Breast epithelium (tissue), 4 donors: ENCODE data around the gene VPS26B. TPM values are rescaled to one million over a fixed set of nuclear protein-coding genes. Genes with fewer than 3 reads are reported as not detected.

Experiments used
- DNase-seq, 2 donors: peaks; one replicate each; pipeline ENCODE4 v3.0.0-alpha.2; 2019; ENCODE audit warnings: low spot score in 2 of 2
- H3K27ac ChIP-seq, 2 donors: fragments of 200-600 bp; sonication (generic) in 1 of 2; one replicate each; pipeline ENCODE4 v1.5.1; 2016 to 2019; ENCODE audit warnings: mild to moderate bottlenecking in 1 of 2
- H3K27me3 ChIP-seq, 2 donors: fragments of 200-600 bp; sonication (generic) in 1 of 2; one replicate each; pipeline versions ENCODE4 v1.5.1 to v1.6.0; 2017 to 2019; ENCODE audit warnings: control low read depth in 1 of 2, mild to moderate bottlenecking in 1 of 2
- H3K36me3 ChIP-seq: fragments of 200-600 bp; one replicate; pipeline ENCODE4 v1.5.1; 2019
- H3K4me1 ChIP-seq, 2 donors: fragments of 200-600 bp; sonication (generic); one replicate each; pipeline ENCODE4 v1.5.1; 2016 to 2019; ENCODE audit warnings: control low read depth in 1 of 2
- H3K4me3 ChIP-seq, 3 donors: fragments of 200-600 bp; sonication (generic); 1 replicate in 2 of 3; 2 replicates in 1 of 3; pipeline ENCODE4 v1.5.1; 2016 to 2019; ENCODE audit warnings: mild to moderate bottlenecking in 3 of 3, moderate library complexity in 2 of 3
- H3K9me3 ChIP-seq, 2 donors: fragments of 200-600 bp; sonication (generic) in 1 of 2; one replicate each; pipeline ENCODE4 v1.5.1; 2016 to 2019; ENCODE audit warnings: control low read depth in 1 of 2
- CTCF ChIP-seq, 3 donors: fragments of 450-650 bp; IDR thresholded peaks; one replicate each; pipeline ENCODE4 v1.5.1; 2016 to 2017; ENCODE audit warnings: antibody characterized with exemption in 3 of 3, mild to moderate bottlenecking in 3 of 3, moderate library complexity in 3 of 3
- POLR2A ChIP-seq: fragments of 450-650 bp; IDR thresholded peaks from one replicate; pipeline ENCODE4 v1.6.1; 2016; ENCODE audit warnings: antibody characterized with exemption, mild to moderate bottlenecking, moderate library complexity
- POLR2AphosphoS5 ChIP-seq, 3 donors: sonication (generic); formaldehyde crosslinking; IDR thresholded peaks; one replicate each; pipeline ENCODE4 v1.6.1; 2017; ENCODE audit warnings: antibody characterized with exemption in 3 of 3
- intact Hi-C: fragments of 100-400 bp; cut with DNase I; formaldehyde crosslinking; loops from one replicate; pipeline ENCODE4 v1.15.1; 2023; ENCODE audit warnings: low total_unique reads
- total RNA-seq, 3 donors: library from RNA; depleted of rRNA; stranded (reverse); fragments of >200 nt; gene quantifications; one replicate each; pipeline ENCODE4 v1.1.0, GENCODE V29; 2016

Gene VPS26B
- total RNA-seq, 3 donors from 2014 or later = 34.4 to 45.0 (median 40.1) TPM

DNA sequence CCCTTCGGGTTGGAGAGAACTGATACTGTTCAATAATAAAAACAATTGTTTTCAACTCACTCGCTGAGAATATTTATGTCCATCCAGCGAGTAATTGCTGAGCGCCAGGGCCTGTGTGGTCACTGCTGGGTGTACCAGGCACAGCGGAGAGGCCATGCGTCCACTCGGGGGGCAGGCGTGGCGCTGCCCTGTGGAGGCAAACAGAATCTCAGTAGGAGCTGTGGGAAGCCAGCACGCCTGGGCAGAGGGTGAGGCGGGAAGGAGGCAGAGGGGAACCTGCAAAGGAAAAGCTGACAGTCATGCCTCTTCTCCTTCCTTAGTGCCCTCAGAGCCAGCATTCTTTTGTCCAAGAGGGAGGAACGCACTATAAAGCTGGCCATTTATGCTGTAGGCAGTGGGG, 63.1 kb downstream of the VPS26B start:
- DNase-seq = no peak
- no peaks in the 10 kb centered on the region for H3K27me3 ChIP-seq
- H3K27ac ChIP-seq = no peak overlapping the region
- no peak for TF ChIP-seq POLR2A
- no peak for TF ChIP-seq POLR2AphosphoS5 (IDR thresholded peaks at IDR 0.05)
- no peak for TF ChIP-seq CTCF (IDR thresholded peaks at IDR 0.05)
- H3K4me3 ChIP-seq = no peak overlapping the region
- no peaks in the 10 kb centered on the region for H3K9me3 ChIP-seq
- no peaks in the 10 kb centered on the region for H3K36me3 ChIP-seq
- intact Hi-C loops = no loop called here
- H3K4me1 ChIP-seq = no peaks in the 10 kb centered on the region

DNA sequence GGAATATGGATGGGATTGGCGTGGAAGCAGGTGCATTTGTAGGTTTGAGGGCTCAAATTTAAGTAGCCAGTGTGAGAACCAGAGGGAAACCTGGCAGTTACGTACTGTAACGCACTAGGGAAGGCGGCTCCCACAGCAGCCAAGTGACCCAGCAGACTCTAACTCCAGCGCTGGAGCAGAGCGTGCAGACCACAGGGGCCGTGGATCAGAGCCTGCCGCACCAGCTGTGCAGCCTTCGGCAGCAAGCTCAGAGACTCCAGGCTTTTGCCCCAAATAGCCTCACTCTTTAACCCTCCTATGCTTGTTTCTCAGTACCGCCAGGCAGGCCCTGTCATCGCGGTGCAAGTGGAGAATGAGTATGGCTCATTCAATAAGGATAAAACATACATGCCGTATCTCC, 64.0 kb downstream of the VPS26B start:
- no peak overlapping the region for H3K4me3 ChIP-seq
- H3K27me3 ChIP-seq = no peaks in the 10 kb centered on the region
- no peak for DNase-seq
- no peaks in the 10 kb centered on the region for H3K4me1 ChIP-seq
- intact Hi-C loops = no loop called here
- no peak overlapping the region for H3K27ac ChIP-seq
- TF ChIP-seq CTCF (IDR thresholded peaks at IDR 0.05) (no peak), POLR2A (no peak), POLR2AphosphoS5 (IDR thresholded peaks at IDR 0.05) (no peak)
- no peaks in the 10 kb centered on the region for H3K36me3 ChIP-seq
- no peaks in the 10 kb centered on the region for H3K9me3 ChIP-seq

DNA sequence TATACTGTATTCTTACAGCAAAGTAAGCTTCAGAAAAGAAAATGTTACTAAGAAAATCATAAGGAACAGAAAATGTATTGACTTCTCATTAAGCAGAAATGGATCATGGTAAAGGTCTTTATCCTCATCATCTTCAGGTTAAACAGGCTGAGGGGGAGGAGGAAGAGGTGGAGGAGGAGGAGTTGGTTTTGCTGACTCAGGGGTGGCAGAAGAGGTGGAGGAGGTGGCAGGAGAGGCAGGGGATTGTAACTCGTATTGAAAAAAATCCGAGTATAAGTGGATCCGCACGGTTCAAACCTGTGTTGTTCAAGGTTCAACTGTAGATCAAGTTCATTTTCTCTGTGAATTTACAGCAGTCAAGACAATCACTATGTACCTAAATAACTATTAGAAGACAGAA, 64.7 kb downstream of the VPS26B start:
- no peak overlapping the region for H3K4me3 ChIP-seq
- TF ChIP-seq POLR2AphosphoS5 (IDR thresholded peaks at IDR 0.05) (no peak), POLR2A (no peak)
- intact Hi-C loops = no loop called here
- H3K9me3 ChIP-seq = no peaks in the 10 kb centered on the region
- DNase-seq = no peak
- H3K36me3 ChIP-seq = no peaks in the 10 kb centered on the region
- no peaks in the 10 kb centered on the region for H3K4me1 ChIP-seq
- H3K27me3 ChIP-seq = no peaks in the 10 kb centered on the region
- H3K27ac ChIP-seq = no peak overlapping the region

- peak overlapping the region in 1 of 3 donors; percentile 22 for H3K4me3 ChIP-seq
- no peaks in the 10 kb centered on the region for H3K36me3 ChIP-seq
- no peaks in the 10 kb centered on the region for H3K9me3 ChIP-seq
- H3K27ac ChIP-seq = no peak overlapping the region
- intact Hi-C loops = no loop called here
- peak in 1 of 2 donors; percentile 12 for DNase-seq
- no peaks in the 10 kb centered on the region for H3K4me1 ChIP-seq
- TF ChIP-seq POLR2A = no peak
- no peak for TF ChIP-seq POLR2AphosphoS5 (IDR thresholded peaks at IDR 0.05)
- TF ChIP-seq CTCF (IDR thresholded peaks at IDR 0.05) = no peak
- H3K27me3 ChIP-seq = no peaks in the 10 kb centered on the region
Measured at GRCh38 chr11:134289789-134290188, 65.3 kb downstream of the VPS26B start.

- Histone ChIP-seq H3K4me1 (no peaks in the 10 kb centered on the region), H3K9me3 (no peaks in the 10 kb centered on the region), H3K4me3 (no peak overlapping the region), H3K27ac (no peak overlapping the region), H3K27me3 (no peaks in the 10 kb centered on the region), H3K36me3 (no peaks in the 10 kb centered on the region)
- intact Hi-C loops = no loop called here
- DNase-seq = no peak
- TF ChIP-seq CTCF (IDR thresholded peaks at IDR 0.05) (no peak), POLR2A (no peak), POLR2AphosphoS5 (IDR thresholded peaks at IDR 0.05) (no peak)
Measured at GRCh38 chr11:134290646-134291045, 66.2 kb downstream of the VPS26B start.

DNA sequence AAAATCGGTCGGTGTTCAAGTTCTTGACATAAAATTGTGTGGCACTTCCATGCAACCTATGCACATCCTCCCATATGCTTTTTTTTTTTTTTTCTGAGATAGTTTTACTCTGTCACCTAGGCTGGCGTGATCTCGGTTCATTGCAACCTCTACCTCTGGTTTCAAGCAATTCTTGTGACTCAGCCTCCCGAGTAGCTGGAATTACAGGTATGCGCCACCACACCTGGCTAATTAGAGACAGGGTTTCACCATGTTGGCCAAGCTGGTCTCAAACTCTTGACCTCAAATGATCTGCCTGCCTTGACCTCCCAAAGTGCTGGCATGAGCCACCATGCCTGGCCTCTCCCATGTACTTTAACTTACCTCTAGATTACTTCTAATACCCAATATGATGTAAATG, 66.7 kb downstream of the VPS26B start:
- Histone ChIP-seq H3K4me3 (no peak overlapping the region), H3K4me1 (no peaks in the 10 kb centered on the region), H3K36me3 (no peaks in the 10 kb centered on the region), H3K27ac (no peak overlapping the region), H3K9me3 (no peaks in the 10 kb centered on the region), H3K27me3 (no peaks in the 10 kb centered on the region)
- no peak for DNase-seq
- intact Hi-C loops = no loop called here
- TF ChIP-seq POLR2AphosphoS5 (IDR thresholded peaks at IDR 0.05) = no peak
- TF ChIP-seq POLR2A = no peak
- TF ChIP-seq CTCF (IDR thresholded peaks at IDR 0.05) = no peak
